Motor neuron (in vitro differentiated cells): ENCODE data around the gene ARID5B. TPM values are rescaled to one million over a fixed set of nuclear protein-coding genes. Genes with fewer than 3 reads are reported as not detected.

ENCODE experiments used
- ATAC-seq, 8 experiments: fragments of 200-7000 bp; cut with Tn5 transposase; replicated peaks in 6 of 8; 2 replicates each; pipeline ENCODE4 v1.8.0; 2021; ENCODE audit warnings: mild to moderate bottlenecking in 8 of 8, moderate library complexity in 8 of 8
- H3K27ac ChIP-seq, 2 donors: fragments of 250-450 bp; sonication (Bioruptor Pico); 2 replicates each; pipeline ENCODE4 v1.9.0; 2021; ENCODE audit warnings: antibody characterized with exemption in 2 of 2, mild to moderate bottlenecking in 2 of 2, moderate library complexity in 1 of 2
- H3K4me1 ChIP-seq, 2 donors: fragments of 250-450 bp; sonication (Bioruptor Pico); replicated peaks in 1 of 2; 2 replicates each; pipeline ENCODE4 v1.6.1; 2021; ENCODE audit warnings: antibody characterized with exemption in 2 of 2, mild to moderate bottlenecking in 2 of 2, moderate library complexity in 1 of 2
- H3K4me3 ChIP-seq, 5 donors: fragments of 250-450 bp; sonication (Bioruptor Pico); 2 replicates each; pipeline ENCODE4 v1.9.0; 2021; ENCODE audit warnings: antibody characterized with exemption in 5 of 5, mild to moderate bottlenecking in 5 of 5, moderate library complexity in 4 of 5
- WGBS, 10 experiments: fragments of 450-650 bp; shearing (Covaris generic); methylation state at CpG; one replicate each; pipeline ENCODE4 v1.0.0; 2022; 5-methylcytosine and 5-hydroxymethylcytosine counted together
- in situ Hi-C, 9 experiments: fragments of 400-800 bp; cut with MboI; loops; one replicate each; pipeline ENCODE4 v1.15.0; 2021; ENCODE audit warnings: low sequenced_read_pairs in 9 of 9, low pct_unique_long_range_greater_than_20kb in 2 of 9; ENCODE audit not compliant: unreplicated experiment in 9 of 9
- total RNA-seq, 8 experiments: library from RNA; unstranded; fragments of 300-600 nt; gene quantifications; 2 replicates each; pipeline versions ENCODE4 v1.2.3 to v1.2.4, GENCODE V29; 2022

The ARID5B gene
- total RNA-seq, 8 experiments from 2014 or later = 5.7 to 53.4 (median 14.7) TPM

GRCh38 chr10:62047960-62048383, 146.5 kb downstream of the ARID5B start:
- H3K27ac ChIP-seq = no peak overlapping the region
- no peak for ATAC-seq
- WGBS, 10 experiments = 33 to 100% (median 80%) methylated on average over 1 to 2 of the region's 2 CpGs; no CpG with 5 or more reads in 4 of the 10 experiments
- in situ Hi-C loops = loop anchor here in 4 of 9 experiments (25.0 kb wide), 3 partner anchors 136 to 214 kb away; partner anchors contain the start of genes ARID5B (in 1 of the 4) and RTKN2 (in 1 of the 4)
- H3K4me1 ChIP-seq = peaks cover 45 to 73% of the 10 kb centered on the region in 2 donors
- no peak overlapping the region for H3K4me3 ChIP-seq

GRCh38 chr10:62048470-62048869, 147.0 kb downstream of the ARID5B start:
- H3K4me1 ChIP-seq = peaks cover 40 to 68% of the 10 kb centered on the region in 2 donors
- 28 to 93% (median 69%) methylated on average over 1 to 5 of the region's 5 CpGs for WGBS, 10 experiments

GRCh38 chr10:62048919-62049623, 147.6 kb downstream of the ARID5B start:
- ATAC-seq = peak; percentile 84 to 98 (median 94)
- in situ Hi-C loops = loop anchor here in 4 of 9 experiments (25.0 kb wide), 3 partner anchors 137 to 213 kb away; partner anchors contain the start of genes ARID5B (in 1 of the 4) and RTKN2 (in 1 of the 4)
- H3K27ac ChIP-seq = peak overlapping the region; percentile 20 to 74
- peak overlapping the region; percentile 15 to 42 (median 29) for H3K4me3 ChIP-seq
- 0 to 27% (median 8%) methylated on average over 1 to 19 of the region's 21 CpGs; no CpG with 5 or more reads in 1 of the 10 experiments for WGBS, 10 experiments
- H3K4me1 ChIP-seq = peaks cover 34 to 63% of the 10 kb centered on the region in 2 donors

More at GRCh38 chr10:62048470-62048869, 147.0 kb downstream of the ARID5B start:
- no peak for ATAC-seq
- peak overlapping the region in 2 of 5 donors; percentile 37 to 42 for H3K4me3 ChIP-seq
- peak overlapping the region; percentile 20 to 74 for H3K27ac ChIP-seq
- in situ Hi-C loops = loop anchor here in 4 of 9 experiments (25.0 kb wide), 3 partner anchors 136 to 214 kb away; partner anchors contain the start of genes ARID5B (in 1 of the 4) and RTKN2 (in 1 of the 4)

- peak overlapping the region; percentile 15 to 42 (median 29) for H3K4me3 ChIP-seq
- peak overlapping the region; percentile 20 to 74 for H3K27ac ChIP-seq
- no peak for ATAC-seq
- WGBS, 10 experiments = 0 to 41% (median 24%) methylated on average over 1 to 2 of the region's 2 CpGs
- H3K4me1 ChIP-seq = peaks cover 34 to 63% of the 10 kb centered on the region in 2 donors
- in situ Hi-C loops = loop anchor here in 4 of 9 experiments (25.0 kb wide), 3 partner anchors 137 to 213 kb away; partner anchors contain the start of genes ARID5B (in 1 of the 4) and RTKN2 (in 1 of the 4)
Measured at GRCh38 chr10:62049624-62050345, 148.3 kb downstream of the ARID5B start.

GRCh38 chr10:62050346-62050892, 148.9 kb downstream of the ARID5B start:
- H3K4me1 ChIP-seq = peaks cover 34 to 67% of the 10 kb centered on the region in 2 donors
- 0 to 39% (median 14%) methylated on average over 1 to 5 of the region's 5 CpGs; no CpG with 5 or more reads in 1 of the 10 experiments for WGBS, 10 experiments
- peak overlapping the region; percentile 20 to 74 for H3K27ac ChIP-seq
- H3K4me3 ChIP-seq = peak overlapping the region; percentile 15 to 42 (median 29)
- peak in 2 of 8 experiments; percentile 0 to 1 for ATAC-seq
- in situ Hi-C loops = no loop called here

- peak; percentile 6 to 75 (median 49) for ATAC-seq
- Histone ChIP-seq H3K4me1 (peaks cover 28 to 67% of the 10 kb centered on the region in 2 donors), H3K4me3 (peak overlapping the region; percentile 15 to 42 (median 29)), H3K27ac (peak overlapping the region; percentile 20 to 74)
- 0 to 34% (median 2%) methylated on average over 1 to 9 of the region's 9 CpGs; no CpG with 5 or more reads in 1 of the 10 experiments for WGBS, 10 experiments
- in situ Hi-C loops = no loop called here
Measured at GRCh38 chr10:62050893-62051433, 149.5 kb downstream of the ARID5B start.

DNA sequence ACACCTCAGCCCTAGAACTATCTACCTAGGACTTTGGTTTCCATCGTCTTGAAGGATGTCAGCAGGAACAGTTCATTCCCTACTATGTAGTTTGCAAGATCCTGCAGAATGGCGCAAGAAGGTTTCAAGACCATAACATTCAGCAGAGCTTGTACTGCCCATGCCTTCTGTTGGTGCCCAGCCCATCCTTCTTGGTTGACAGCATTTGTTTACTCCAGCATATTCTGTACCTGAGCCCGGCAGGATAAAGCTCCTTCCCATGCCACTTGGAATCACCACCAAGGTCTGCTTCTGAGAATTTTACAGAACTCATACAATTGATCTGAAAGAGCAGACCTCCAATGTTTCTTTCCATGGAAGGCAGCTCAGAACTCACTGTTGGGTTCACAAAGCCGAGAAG, 150.8 kb downstream of the ARID5B start:
- no peak overlapping the region for H3K27ac ChIP-seq
- in situ Hi-C loops = no loop called here
- peaks cover 22 to 69% of the 10 kb centered on the region in 2 donors for H3K4me1 ChIP-seq

GRCh38 chr10:62053860-62054259, 152.4 kb downstream of the ARID5B start:
- no peak overlapping the region for H3K4me3 ChIP-seq
- 0 to 100% (median 81%) methylated on average over 1 to 2 of the region's 2 CpGs; no CpG with 5 or more reads in 2 of the 10 experiments for WGBS, 10 experiments
- in situ Hi-C loops = no loop called here
- no peak for ATAC-seq
- no peak overlapping the region for H3K27ac ChIP-seq
- H3K4me1 ChIP-seq = peaks cover 8 to 72% of the 10 kb centered on the region in 2 donors

More for the DNA sequence above, 150.8 kb downstream of the ARID5B start:
- ATAC-seq = no peak
- H3K4me3 ChIP-seq = no peak overlapping the region
- WGBS, 10 experiments = 57 to 100% (median 96%) methylated on average over 1 to 3 of the region's 4 CpGs; no CpG with 5 or more reads in 1 of the 10 experiments

DNA sequence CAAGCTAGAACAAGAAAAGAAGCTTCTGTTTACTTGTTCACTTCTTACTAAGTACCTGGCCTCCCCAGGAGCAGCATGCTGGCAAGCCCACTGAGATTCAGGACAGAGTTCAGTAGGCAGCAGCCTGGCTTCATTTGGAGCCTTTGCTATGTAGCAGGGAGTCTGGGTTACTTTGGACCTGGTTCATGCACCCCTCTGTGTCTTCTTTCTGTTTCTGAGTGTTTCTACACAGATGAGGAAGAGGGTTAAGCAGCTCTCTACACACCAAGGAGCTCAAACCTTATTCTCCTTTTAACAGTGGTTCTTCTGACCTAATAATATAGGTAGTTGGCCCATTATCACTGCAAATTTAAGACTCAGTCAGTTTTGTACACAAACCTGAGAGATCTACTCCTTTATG, 152.9 kb downstream of the ARID5B start:
- in situ Hi-C loops = no loop called here
- Histone ChIP-seq H3K27ac (no peak overlapping the region), H3K4me3 (no peak overlapping the region), H3K4me1 (peaks cover 7 to 71% of the 10 kb centered on the region in 2 donors)
- no peak for ATAC-seq

GRCh38 chr10:62054830-62055229, 153.3 kb downstream of the ARID5B start:
- no peak for ATAC-seq
- 75 to 100% (median 100%) methylated on average over 1 of the region's 1 CpG; no CpG with 5 or more reads in 1 of the 10 experiments for WGBS, 10 experiments
- Histone ChIP-seq H3K4me3 (no peak overlapping the region), H3K4me1 (peaks cover 7 to 66% of the 10 kb centered on the region in 2 donors), H3K27ac (no peak overlapping the region)
- in situ Hi-C loops = no loop called here

GRCh38 chr10:62056219-62056618, 154.7 kb downstream of the ARID5B start:
- no peak overlapping the region for H3K4me3 ChIP-seq
- ATAC-seq = no peak
- H3K4me1 ChIP-seq = peaks cover 3 to 52% of the 10 kb centered on the region in 2 donors
- in situ Hi-C loops = no loop called here
- 86 to 100% (median 100%) methylated on average over 1 to 2 of the region's 2 CpGs; no CpG with 5 or more reads in 4 of the 10 experiments for WGBS, 10 experiments
- no peak overlapping the region for H3K27ac ChIP-seq

- peak in 5 of 8 experiments; percentile 34 to 76 (median 70) for ATAC-seq
- Histone ChIP-seq H3K27ac (no peak overlapping the region), H3K4me1 (peaks cover 0 to 48% of the 10 kb centered on the region in 2 donors), H3K4me3 (no peak overlapping the region)
- 35 to 90% (median 58%) methylated on average over 1 to 3 of the region's 3 CpGs; no CpG with 5 or more reads in 2 of the 10 experiments for WGBS, 10 experiments
- in situ Hi-C loops = no loop called here
Measured at GRCh38 chr10:62056698-62057097, 155.2 kb downstream of the ARID5B start.
